EL (cell line): ENCODE results near the gene CRIM1.

Source experiments
- DNase-seq: peaks from one replicate; pipeline ENCODE4 v3.0.0-alpha.2; 2016

CRIM1 gene

GRCh38 chr2:36587101-36587500 lies 231.5 kb downstream of the CRIM1 start:
- DNase-seq = no peak

DNA sequence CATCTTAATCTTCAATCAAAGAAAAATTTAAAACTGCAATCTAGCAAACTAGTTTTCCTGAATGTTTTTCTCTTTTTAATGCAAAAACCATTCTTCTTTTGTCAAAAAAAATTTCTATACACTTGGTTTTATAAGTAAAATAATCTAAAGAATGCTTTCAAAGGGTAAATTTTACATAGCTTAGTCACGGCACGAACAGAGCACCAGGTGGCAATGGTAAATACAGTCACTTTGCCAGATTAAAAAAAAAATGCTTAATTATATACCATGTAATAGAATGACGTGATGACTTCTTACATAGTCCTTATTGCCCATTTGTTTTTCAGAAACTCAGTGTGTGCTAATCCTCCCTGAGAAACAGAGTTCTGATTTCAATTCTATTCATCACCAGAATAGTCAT lies 232.0 kb downstream of the CRIM1 start:
- no peak for DNase-seq

- DNase-seq = no peak
Measured at GRCh38 chr2:36589230-36589630, 233.7 kb downstream of the CRIM1 start.

DNA sequence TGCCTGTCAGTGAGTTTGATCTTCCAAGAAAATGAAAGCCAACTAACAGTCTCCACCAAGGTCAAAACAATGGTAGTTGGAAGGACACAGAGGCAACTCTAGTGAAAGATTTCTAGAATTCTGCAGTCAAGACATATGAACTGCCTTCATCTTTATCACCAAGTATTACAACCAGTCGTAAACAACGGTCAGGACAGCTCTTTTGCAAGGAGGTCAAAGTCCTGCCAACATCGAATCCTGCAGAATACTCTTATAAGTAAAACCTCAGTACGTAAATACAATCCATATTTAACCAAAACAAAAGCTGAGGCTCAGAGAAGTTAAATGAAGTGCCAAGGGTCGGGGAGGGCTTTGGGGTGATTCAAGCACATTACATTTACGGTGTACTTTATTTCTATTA lies 239.3 kb downstream of the CRIM1 start:
- DNase-seq = no peak

DNA sequence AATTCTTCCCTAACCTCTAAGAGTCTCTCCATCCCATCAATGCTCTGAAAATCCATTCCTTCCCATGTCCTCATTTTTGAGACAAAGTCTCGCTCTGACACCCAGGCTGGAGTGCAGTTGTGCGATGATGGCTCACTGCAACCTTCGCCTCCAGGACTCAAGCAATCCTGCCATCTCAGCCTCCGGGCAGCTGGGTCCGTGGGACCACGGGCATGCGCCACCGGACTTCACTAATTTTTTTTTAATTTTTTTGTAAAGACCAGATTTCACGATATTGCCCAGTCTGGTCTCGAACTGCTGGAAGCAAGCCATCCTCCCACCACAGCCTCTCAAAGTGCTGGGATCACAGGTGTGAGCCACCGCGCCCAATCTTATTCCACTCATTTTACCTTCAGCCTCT lies 240.8 kb downstream of the CRIM1 start:
- no peak for DNase-seq

DNA sequence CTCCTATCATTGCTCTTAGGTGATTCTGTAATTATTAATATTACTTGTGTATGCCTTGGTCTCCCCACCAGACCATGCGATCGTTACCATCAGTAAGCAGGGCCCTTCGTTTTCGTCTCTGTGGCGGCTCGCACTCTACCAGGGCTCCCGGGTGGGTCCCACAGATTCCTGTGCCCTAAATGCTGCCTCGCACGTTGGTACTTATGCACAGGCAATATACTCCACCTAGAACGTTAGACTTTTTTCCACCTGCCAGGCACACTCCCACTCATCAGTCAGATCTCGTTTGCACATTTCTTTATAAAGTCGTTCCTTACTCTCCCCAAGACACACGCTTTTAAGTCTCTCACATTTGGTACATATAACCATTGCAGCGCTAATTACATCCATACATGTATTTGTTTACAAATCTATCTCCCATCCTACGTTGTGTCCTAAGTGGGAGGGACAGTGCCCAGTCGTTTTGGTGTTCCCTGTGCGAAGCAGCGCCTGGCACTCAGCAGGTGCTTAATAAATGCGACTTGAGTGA lies 241.5 kb downstream of the CRIM1 start:
- no peak for DNase-seq

DNA sequence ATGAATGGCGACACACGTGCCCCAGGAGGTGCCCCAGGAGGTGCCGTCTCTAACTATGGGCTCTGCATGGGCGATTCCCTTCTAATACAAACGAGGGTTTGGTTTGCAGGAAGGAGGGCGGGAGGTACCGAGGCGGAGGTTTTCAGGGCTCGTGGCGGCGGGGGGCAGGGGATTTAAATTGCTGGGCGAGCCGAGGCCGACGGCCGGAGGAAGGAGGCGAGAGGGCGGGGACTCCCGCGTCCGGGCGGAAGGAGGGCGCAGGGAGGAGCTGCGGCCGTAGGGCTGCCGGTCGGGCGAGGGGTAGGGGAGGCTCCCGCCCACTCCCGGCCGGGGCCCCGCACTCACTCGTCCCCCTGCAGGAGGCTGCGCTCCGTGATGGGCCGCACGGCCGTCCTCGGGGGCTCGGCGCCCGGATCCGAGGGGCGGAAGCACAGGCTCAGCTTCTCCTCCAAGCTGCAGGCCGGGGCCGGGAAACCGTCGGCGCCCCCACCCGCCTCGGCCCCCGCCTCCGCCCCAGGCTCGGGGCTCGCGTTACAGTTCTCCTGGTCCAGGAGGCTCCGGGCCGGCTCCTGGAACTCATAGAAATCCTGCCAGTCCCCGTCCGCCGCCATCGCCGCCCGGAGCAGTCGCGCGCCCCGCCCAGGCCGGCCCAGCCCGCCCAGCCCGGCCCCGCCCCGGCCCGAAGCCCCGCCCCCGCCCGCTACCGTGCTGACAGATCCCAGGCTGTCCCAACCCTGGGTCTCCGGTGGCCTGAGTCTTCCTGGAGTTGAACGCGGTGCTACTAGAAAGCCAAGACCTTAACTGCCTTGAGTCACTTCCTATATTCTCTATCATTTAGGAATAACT lies 242.2 kb downstream of the CRIM1 start, which contains the start of gene FEZ2:
TSS of gene FEZ2 (minus strand) at position 637 of the 846 bp plus-strand sequence. CDS start at position 611, 26 bp downstream.
- peak; percentile 86 for DNase-seq
